GM12874 (cell line): ENCODE data around the gene FRK.

Source experiments
- TF ChIP-seq, protein P1 (sequence below): IDR thresholded peaks from 2 replicates; pipeline ENCODE4 v1.5.1; 2011; ENCODE audit warnings: low read depth, mild to moderate bottlenecking, control low read depth, low read length, moderate library complexity; ENCODE audit not compliant: insufficient read depth

Gene FRK

DNA sequence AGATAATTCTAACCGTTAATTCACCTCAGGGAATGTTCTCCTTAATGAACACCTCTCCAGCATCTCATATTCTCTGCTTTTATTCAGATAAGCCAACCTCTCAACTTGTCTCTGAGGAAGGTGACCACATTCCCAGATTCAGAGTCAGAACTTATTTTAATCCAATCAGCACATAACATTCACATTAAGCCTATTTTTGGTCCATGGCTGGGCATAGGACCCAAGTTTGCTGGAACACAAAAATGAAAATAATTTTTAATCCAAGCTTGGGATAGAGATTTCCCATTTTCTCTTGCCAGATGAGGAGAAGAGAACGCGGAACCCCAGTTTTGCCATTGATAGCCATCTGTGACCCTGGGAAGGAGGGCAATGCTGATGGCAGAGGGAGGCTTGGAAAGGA, 126.5 kb downstream of the FRK start:
- TF ChIP-seq, protein P1, sequence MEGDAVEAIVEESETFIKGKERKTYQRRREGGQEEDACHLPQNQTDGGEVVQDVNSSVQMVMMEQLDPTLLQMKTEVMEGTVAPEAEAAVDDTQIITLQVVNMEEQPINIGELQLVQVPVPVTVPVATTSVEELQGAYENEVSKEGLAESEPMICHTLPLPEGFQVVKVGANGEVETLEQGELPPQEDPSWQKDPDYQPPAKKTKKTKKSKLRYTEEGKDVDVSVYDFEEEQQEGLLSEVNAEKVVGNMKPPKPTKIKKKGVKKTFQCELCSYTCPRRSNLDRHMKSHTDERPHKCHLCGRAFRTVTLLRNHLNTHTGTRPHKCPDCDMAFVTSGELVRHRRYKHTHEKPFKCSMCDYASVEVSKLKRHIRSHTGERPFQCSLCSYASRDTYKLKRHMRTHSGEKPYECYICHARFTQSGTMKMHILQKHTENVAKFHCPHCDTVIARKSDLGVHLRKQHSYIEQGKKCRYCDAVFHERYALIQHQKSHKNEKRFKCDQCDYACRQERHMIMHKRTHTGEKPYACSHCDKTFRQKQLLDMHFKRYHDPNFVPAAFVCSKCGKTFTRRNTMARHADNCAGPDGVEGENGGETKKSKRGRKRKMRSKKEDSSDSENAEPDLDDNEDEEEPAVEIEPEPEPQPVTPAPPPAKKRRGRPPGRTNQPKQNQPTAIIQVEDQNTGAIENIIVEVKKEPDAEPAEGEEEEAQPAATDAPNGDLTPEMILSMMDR = no peak

DNA sequence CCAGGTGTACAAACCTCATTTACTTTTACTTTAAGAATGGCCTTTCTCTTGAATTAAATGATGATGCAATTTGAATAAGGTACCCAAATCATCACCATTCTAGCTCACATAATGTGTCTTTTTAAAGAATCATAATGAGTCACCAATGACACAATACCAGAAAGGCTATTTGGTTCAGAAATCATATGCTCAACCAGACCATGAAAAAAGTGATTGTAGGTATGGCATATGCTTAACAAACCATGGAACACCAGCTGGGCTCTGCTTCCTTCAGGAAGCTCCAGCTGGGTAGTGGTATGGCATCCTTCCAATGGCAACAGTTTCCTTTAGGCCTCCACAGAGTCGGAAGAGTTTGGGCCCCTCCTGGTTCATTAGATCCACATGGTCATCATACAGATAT, 128.2 kb downstream of the FRK start:
- TF ChIP-seq, protein P1 = no peak

DNA sequence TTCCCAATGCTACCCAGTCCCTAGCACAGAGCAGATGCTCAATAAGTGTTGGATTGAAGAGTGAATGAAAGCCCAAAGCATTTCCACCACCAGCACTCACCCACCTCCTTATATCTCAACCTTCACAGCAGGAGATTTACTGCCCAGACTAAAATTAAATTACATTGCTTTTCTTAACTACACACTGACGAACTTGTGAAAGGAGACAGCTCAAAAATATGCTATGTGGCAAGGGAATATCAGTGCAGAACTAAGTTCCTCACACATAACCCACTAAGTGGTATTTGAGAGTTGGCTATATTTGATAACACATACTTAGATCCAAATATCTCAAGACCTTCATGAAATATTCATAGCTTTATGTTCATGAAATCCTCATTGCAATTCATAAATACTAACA, 137.7 kb downstream of the FRK start:
- TF ChIP-seq, protein P1 = no peak

DNA sequence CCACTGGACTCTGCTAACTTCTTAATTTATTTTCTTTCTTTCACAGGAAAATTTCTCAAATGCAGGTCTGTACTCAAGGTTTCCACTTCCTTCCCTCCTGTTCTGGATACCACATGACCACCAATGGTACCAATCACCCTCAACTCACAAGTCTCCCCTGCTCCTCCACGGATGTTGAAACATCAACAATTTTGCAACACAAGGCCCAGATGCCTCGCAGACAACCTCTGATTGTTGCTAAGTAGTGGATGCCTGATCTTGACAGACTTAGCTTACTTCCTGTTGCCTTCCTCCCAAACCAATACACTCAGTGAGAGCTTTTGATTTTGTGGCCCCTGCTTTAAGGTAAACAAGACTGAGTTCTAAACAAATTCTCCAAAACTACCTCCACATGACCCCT, 146.6 kb downstream of the FRK start:
- TF ChIP-seq, protein P1 = no peak

DNA sequence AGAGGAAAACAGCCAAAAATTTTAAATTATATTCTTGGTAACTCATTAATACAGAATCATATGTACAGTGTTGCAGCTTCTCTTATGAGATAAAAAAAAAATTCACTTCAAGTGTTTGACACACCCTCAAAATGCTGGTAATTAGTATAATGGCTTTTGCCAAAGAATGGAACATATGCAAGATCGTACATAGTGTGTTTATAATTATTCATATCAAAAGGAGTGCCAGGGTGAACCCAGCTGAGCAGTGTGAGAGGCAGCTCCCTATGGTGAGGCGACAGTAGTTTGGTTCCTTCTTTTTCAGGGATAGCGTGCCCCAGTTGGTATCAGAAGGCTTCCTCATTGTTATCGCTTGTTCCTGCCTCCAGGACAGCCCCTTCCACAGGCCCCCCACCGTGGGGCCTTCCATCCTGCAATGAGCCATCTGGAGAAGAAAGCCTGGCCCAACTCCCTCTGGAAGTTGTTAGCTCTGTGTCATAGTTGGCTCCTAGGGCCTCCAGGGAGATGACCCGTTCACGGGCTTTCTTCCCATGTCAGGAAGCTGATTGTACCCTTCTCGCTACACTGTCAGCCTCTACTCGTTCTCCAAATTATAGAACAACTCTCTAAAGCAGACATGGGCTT, 150.7 kb downstream of the FRK start:
- TF ChIP-seq, protein P1 = no peak

DNA sequence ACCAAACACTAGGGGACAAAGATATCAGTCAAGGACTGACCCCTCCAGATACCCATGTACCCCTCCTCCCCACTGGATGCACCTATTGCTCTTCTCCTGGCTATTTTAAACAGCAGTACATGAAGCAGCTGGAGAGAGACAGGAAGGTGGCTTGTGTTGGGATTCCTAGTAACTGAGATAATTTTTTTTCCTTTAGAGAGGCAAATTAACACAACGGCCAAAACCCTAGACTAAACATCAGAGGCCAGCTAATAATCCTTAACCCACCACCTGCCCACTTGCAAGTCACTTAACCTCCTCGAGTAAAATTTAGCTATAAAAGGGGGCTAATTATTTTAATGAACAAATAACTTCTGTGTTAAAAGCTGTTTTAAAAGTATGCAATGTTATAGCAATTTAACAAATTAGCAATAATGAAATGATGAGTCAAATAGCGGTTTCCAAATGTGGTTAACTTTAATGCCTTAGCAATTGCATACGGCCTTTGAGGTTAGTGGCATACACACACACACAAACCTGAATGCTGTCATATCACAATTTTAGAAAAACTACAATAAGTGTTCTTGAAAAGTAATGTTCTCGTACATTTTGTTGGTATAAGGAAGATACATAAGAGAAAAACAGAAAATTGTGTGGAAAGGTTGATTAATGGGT, 151.7 kb downstream of the FRK start:
- TF ChIP-seq, protein P1 = no peak

DNA sequence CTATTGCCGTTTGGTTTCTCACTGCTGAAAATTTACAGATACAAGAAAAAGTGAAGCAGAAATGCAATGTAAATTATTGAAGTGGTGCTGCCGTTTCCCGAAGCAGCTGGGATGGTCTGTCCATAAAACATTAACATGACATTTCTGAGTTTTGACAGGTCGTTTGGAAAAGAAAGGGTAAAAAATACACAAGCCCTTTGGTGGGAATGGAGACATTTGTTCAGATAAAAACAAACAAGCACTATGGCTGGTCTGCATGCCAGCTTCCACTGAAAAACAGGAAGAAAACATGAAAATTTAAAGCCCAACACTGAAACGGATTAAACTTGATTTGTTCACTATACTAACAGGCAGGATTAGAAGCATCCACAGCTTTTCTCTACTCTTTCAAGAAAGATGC, 155.2 kb downstream of the FRK start:
- TF ChIP-seq, protein P1 = no peak
